SU-DHL-6 (cell line): ENCODE data around the gene TLE6.
"Not testable (repeated sequence)": the region's sequence is repeated elsewhere in the genome, so short reads cannot be mapped to it uniquely, and the experiment has no call there.

ENCODE experiments used
- H2AFZ ChIP-seq: fragments of 200-600 bp; sonication (generic); 2 replicates; pipeline ENCODE4 v1.6.1; 2014; ENCODE audit warnings: low read depth, mild to moderate bottlenecking, moderate library complexity, mixed read lengths, antibody characterized with exemption, low read length; ENCODE audit not compliant: severe bottlenecking
- H3F3A ChIP-seq: fragments of 200-600 bp; shearing (Covaris generic); 2 replicates; pipeline ENCODE4 v1.6.0; 2016; ENCODE audit warnings: antibody characterized with exemption, mild to moderate bottlenecking; ENCODE audit not compliant: insufficient read depth
- H3K27ac ChIP-seq: fragments of 200-600 bp; sonication (generic); 2 replicates; pipeline ENCODE4 v1.5.1; 2016; ENCODE audit warnings: low read depth, mild to moderate bottlenecking, low read length, moderate library complexity, mixed read lengths
- H3K27me3 ChIP-seq: fragments of 200-600 bp; sonication (generic), shearing (Covaris generic); 2 replicates; pipeline ENCODE4 v1.6.0; 2014; ENCODE audit warnings: mild to moderate bottlenecking, low read length
- H3K36me3 ChIP-seq: fragments of 200-600 bp; sonication (generic); 2 replicates; pipeline ENCODE4 v1.6.1; 2014; ENCODE audit warnings: mild to moderate bottlenecking, low read length, mixed read lengths
- H3K4me2 ChIP-seq: fragments of 300-600, 200-600 bp; shearing (Covaris generic), sonication (generic); 2 replicates; pipeline ENCODE4 v1.6.0; 2014; ENCODE audit warnings: low read length, low read depth, mild to moderate bottlenecking; ENCODE audit not compliant: poor library complexity, severe bottlenecking
- H3K4me3 ChIP-seq: fragments of 200-600 bp; sonication (generic); 2 replicates; pipeline ENCODE4 v1.5.1; 2014; ENCODE audit warnings: antibody characterized with exemption, low read length, mild to moderate bottlenecking, mixed read lengths; ENCODE audit not compliant: insufficient read depth, poor library complexity, severe bottlenecking
- H3K79me2 ChIP-seq: fragments of 200-600 bp; sonication (generic); 2 replicates; pipeline ENCODE4 v1.6.1; 2014; ENCODE audit warnings: mild to moderate bottlenecking, low read length, moderate library complexity; ENCODE audit not compliant: insufficient read depth
- H3K9ac ChIP-seq: fragments of 200-600 bp; sonication (generic); 2 replicates; pipeline ENCODE4 v1.7.0; 2014; ENCODE audit warnings: mild to moderate bottlenecking, low read length
- H3K9me2 ChIP-seq: fragments of 200-600 bp; sonication (generic); replicated peaks from 2 replicates; pipeline ENCODE4 v1.6.1; 2014; ENCODE audit warnings: low read length; ENCODE audit not compliant: insufficient read depth
- H3K9me3 ChIP-seq: fragments of 200-600 bp; sonication (generic); 2 replicates; pipeline ENCODE4 v1.6.1; 2014; ENCODE audit warnings: low read length, mixed read lengths; ENCODE audit not compliant: insufficient read depth
- H4K20me1 ChIP-seq: fragments of 200-600 bp; sonication (generic); 2 replicates; pipeline ENCODE4 v1.6.1; 2014; ENCODE audit warnings: low read depth, mild to moderate bottlenecking, antibody characterized with exemption, low read length, moderate library complexity, mixed read lengths
- EZH2phosphoT487 ChIP-seq: fragments of 200-600 bp; sonication (generic), shearing (Covaris generic); conservative IDR thresholded peaks from 2 replicates; pipeline ENCODE4 v1.6.1; 2018; ENCODE audit warnings: mild to moderate bottlenecking, antibody characterized with exemption, low read length, moderate library complexity, mixed read lengths
- TF ChIP-seq, protein P1 (sequence below): fragments of 200-600 bp; sonication (generic); IDR thresholded peaks from one replicate; pipeline ENCODE4 v1.5.1; 2017; ENCODE audit warnings: antibody characterized with exemption, mild to moderate bottlenecking, low read length, moderate library complexity; ENCODE audit not compliant: insufficient read depth, poor library complexity, severe bottlenecking

TLE6 gene

DNA sequence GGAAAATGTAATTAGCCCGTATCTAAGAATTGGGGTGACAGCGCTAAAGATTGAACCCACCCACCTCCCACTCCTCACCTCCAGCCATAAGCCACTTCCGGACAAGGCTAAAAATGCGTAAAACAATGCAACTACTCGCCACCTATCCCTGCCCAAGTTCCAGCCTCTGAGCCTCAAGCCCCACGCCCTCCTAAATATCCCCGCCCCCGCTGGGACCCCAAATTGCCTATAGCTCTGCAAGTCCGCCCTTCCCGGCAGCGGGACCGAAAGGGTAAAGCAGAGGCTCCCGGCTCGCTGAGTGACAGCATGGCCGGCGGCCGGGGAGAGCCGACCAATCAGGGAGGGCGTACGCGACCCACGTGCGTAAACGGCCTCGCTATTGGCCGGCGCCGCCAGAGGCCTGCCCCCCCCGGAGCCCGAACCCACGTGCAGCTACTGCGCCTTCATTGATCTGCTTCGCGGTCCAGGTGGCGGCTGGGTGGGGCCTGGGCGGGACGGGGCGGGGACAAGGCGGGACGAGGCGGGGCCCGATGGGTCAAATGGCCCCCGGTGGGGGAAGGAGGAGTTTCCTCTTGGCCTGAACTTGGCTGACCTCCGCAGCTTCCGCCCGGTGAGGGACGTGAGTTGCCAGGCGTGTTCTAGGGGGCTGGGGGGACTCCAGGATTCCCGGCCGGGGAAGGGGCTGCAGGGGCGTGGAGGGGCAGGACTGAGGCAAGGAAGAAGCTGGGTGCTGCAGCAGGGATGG is at the start of gene TLE6:
TLE6 (plus strand) TSS at position 564 of the 745 bp plus-strand sequence. CDS start 670 bp downstream, outside the sequence.
- H3K4me2 ChIP-seq: no peak within 1 kb of the TSS
- no peak within 1 kb of the TSS for H2AFZ ChIP-seq
- no peak within 1 kb of the TSS for H3K4me3 ChIP-seq
- H3F3A ChIP-seq: no peaks in the 10 kb centered on the region
- H3K9ac ChIP-seq: no peak within 1 kb of the TSS
- no peaks in the 10 kb centered on the region for H3K9me2 ChIP-seq
- TF ChIP-seq, protein P1, sequence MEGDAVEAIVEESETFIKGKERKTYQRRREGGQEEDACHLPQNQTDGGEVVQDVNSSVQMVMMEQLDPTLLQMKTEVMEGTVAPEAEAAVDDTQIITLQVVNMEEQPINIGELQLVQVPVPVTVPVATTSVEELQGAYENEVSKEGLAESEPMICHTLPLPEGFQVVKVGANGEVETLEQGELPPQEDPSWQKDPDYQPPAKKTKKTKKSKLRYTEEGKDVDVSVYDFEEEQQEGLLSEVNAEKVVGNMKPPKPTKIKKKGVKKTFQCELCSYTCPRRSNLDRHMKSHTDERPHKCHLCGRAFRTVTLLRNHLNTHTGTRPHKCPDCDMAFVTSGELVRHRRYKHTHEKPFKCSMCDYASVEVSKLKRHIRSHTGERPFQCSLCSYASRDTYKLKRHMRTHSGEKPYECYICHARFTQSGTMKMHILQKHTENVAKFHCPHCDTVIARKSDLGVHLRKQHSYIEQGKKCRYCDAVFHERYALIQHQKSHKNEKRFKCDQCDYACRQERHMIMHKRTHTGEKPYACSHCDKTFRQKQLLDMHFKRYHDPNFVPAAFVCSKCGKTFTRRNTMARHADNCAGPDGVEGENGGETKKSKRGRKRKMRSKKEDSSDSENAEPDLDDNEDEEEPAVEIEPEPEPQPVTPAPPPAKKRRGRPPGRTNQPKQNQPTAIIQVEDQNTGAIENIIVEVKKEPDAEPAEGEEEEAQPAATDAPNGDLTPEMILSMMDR: no peak
- TF ChIP-seq EZH2phosphoT487: no peak
- no peaks in the 10 kb centered on the region for H3K79me2 ChIP-seq
- H3K36me3 ChIP-seq: no peaks in the 10 kb centered on the region
- no peaks in the 10 kb centered on the region for H4K20me1 ChIP-seq
- no peaks in the 10 kb centered on the region for H3K9me3 ChIP-seq
- H3K27ac ChIP-seq: no peak within 1 kb of the TSS
- H3K27me3 ChIP-seq: no peaks in the 10 kb centered on the region

DNA sequence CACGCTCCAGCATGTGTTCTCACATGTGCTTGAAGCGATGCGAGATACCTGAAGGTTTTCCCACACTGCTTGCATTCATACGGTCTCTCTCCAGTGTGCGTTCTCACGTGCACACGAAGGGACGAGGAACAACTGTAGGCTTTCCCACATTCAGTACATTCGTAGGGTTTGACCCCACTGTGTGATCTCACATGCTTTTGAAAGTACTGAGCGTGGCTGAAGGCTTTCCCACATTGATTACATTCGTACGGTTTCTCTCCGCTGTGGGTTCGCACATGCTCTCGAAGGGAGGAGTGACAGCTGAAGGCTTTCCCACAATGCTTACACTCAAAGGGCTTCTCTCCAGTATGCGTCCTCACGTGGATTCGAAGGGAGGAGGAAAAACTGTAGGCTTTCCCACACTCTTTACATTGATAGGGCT is 43.9 kb upstream of the TLE6 start:
- TF ChIP-seq, protein P1: no peak
- no peak for TF ChIP-seq EZH2phosphoT487
- Histone ChIP-seq H3K9me2 (no peaks in the 10 kb centered on the region), H2AFZ (no peak overlapping the region), H3K4me3 (no peak overlapping the region), H3K9me3 (peaks cover 17% of the 10 kb centered on the region), H4K20me1 (no peaks in the 10 kb centered on the region), H3K79me2 (no peaks in the 10 kb centered on the region), H3K36me3 (no peaks in the 10 kb centered on the region), H3K9ac (no peak overlapping the region), H3K4me2 (no peak overlapping the region), H3K27ac (no peak overlapping the region), H3K27me3 (no peaks in the 10 kb centered on the region), H3F3A (no peaks in the 10 kb centered on the region)

DNA sequence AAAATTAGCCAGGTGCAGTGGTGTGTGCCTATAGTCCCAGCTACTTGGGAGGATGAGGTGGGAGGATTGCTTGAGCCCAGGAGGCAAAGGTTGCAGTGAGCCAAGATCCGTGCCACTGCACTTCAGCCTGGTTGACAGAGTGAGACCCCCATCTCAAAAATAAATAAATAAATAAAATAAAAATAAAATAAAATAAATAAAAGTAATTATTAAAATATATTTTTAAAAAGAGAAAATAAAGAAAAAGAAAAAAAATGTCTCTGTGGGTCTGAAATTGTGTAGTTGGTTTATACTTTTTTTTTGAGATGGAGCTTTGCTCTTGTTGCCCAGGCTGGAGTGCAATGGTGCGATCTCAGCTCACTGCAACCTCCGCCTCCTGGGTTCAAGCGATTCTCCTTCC is 41.5 kb upstream of the TLE6 start:
- H4K20me1 ChIP-seq: not testable (repeated sequence)

DNA sequence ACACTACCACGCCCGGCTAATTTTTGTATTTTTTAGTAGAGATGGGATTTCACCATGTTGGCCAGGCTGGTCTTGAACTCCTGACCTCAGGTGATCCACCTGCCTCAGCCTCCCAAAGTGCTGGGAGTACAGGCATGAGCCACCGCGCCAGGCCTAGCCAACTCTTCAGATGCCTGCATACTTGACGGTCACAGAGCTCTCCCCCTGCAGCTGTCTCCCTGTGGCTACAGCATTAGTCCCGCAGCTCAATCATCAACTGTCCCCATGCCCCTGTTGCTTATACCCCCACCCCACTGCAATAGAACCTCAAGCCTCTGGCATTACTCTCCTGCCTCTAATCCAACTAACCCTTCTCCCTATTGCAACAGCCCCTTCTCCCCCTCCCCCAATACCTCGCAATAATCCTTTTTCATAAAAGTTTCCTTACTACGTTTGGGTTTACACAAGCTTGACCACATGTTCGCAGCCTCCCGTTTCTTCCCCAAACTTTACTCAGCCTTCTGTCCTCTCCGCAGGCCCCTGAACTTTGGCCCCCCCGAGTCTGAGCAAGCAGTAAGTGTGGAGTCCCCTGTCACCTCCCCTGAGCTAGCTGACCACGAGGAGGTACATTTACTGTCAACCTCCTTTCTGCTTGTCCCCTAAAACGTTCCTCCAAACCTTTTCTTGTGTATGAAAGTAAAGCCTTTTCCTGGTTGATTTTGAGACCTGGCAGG is 34.3 kb upstream of the TLE6 start:
- no peak for TF ChIP-seq EZH2phosphoT487
- TF ChIP-seq, protein P1: no peak
- H3K27ac ChIP-seq: no peak overlapping the region
- no peak overlapping the region for H2AFZ ChIP-seq

More for the DNA sequence above, 41.5 kb upstream of the TLE6 start:
- not testable (repeated sequence) for H3K27ac ChIP-seq, H3K4me3 ChIP-seq, H3K4me2 ChIP-seq, H3K27me3 ChIP-seq, H3F3A ChIP-seq, H3K79me2 ChIP-seq, H3K9ac ChIP-seq, H3K36me3 ChIP-seq, H3K9me2 ChIP-seq, H2AFZ ChIP-seq
- H3K9me3 ChIP-seq: peaks cover 17% of the 10 kb centered on the region

More for the DNA sequence above, 34.3 kb upstream of the TLE6 start:
- Histone ChIP-seq H3K4me3 (no peak overlapping the region), H3F3A (no peaks in the 10 kb centered on the region), H3K36me3 (no peaks in the 10 kb centered on the region), H3K27me3 (no peaks in the 10 kb centered on the region), H3K9me3 (no peaks in the 10 kb centered on the region), H3K9ac (no peak overlapping the region), H3K9me2 (no peaks in the 10 kb centered on the region), H3K4me2 (no peak overlapping the region), H4K20me1 (no peaks in the 10 kb centered on the region), H3K79me2 (no peaks in the 10 kb centered on the region)
